Measurements from ENCODE around the gene DYNLRB1.

DYNLRB1 gene

DNA sequence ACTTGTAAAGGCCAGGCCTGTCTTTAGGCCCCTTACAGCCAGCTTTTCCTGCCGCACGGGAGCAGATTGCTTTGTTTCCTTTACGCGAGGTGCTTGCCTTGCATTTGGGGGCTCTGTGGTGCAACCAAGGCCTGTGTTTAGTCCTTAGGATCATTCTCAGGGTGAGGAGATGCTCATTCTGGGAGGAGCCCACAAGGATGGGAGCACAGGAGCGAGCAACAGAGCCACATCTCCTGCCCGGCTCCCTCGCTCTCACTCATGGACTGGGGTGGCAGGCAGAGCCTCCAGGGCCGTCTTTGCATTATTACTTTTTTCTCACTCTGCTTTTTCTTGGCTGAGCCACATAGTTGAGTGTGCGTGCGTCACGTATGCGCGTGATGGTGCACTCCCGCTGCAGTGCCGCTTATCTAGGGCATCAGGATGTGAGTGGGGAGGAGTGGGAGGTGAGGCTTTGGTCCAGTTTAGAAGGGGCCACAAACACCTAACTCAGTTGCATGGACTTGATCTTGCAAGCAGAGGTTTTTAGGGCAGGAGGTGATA is 19.1 kb downstream of the DYNLRB1 start:
- Mint-ChIP-seq H3K27ac (no peak overlapping the region), H3K9me3 (no peaks in the 10 kb centered on the region), H3K4me1 (ENCODE audit: low read depth) (peaks cover 3% of the 10 kb centered on the region), H3K27me3 (ENCODE audit: low read depth) (no peaks in the 10 kb centered on the region), H3K4me3 (no peak overlapping the region), H3K36me3 (ENCODE audit: low read depth) (peaks cover 27% of the 10 kb centered on the region)

DNA sequence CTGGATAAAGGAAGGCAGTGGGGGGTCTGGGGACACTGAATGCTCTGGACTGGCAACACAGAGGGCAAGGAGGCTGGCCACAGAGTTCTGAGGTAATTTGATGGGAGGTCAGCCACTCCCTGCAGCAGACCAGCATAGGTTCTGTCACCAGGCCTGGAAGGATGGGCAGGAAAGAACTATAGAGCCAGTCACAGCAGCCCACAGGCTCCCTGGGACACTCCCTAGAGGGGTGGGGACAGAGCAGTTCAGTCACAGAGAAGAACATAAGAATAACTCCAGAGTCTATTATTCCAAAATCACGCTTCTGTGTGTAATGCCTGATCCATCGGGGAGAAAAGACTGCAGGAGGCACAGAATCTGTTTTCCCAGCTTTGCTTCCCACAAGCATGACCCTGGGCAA is 19.6 kb downstream of the DYNLRB1 start:
- Mint-ChIP-seq H3K27ac (no peak overlapping the region), H3K4me1 (ENCODE audit: low read depth) (peaks cover 4% of the 10 kb centered on the region), H3K27me3 (ENCODE audit: low read depth) (no peaks in the 10 kb centered on the region), H3K36me3 (ENCODE audit: low read depth) (peaks cover 29% of the 10 kb centered on the region), H3K9me3 (no peaks in the 10 kb centered on the region), H3K4me3 (no peak overlapping the region)

DNA sequence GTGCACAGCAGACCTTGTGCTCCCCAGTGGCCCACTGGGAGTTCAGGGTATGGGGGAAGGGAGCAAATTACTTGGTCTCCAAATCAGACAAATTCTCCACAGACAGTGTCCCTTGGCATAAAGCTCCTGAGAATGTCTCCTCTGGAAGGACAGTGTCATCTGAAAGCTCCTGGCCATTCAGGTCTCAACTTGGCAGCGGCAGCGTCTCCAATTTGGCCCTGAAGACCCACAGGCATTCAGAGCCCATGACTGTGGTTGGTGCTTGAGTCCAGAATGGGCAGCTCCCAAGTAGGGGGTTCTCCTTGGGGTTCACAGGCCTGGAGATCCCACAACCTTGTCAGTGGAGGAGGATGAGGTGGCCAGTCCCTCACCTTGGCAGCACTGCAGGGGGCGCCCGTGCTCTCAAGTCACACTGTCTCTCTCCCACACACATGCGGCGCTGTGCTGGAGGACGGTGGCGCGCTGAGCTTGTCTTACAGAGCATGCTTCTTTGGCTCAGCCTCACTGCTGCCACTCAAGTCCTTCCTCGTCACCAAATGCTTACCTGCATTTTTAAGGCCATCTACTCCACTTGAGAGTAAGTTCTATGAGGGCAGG is 20.7 kb downstream of the DYNLRB1 start:
- Mint-ChIP-seq H3K27me3 (ENCODE audit: low read depth) (no peaks in the 10 kb centered on the region), H3K27ac (no peak overlapping the region), H3K36me3 (ENCODE audit: low read depth) (peaks cover 33% of the 10 kb centered on the region), H3K4me1 (ENCODE audit: low read depth) (peaks cover 13% of the 10 kb centered on the region), H3K9me3 (no peaks in the 10 kb centered on the region), H3K4me3 (no peak overlapping the region)

DNA sequence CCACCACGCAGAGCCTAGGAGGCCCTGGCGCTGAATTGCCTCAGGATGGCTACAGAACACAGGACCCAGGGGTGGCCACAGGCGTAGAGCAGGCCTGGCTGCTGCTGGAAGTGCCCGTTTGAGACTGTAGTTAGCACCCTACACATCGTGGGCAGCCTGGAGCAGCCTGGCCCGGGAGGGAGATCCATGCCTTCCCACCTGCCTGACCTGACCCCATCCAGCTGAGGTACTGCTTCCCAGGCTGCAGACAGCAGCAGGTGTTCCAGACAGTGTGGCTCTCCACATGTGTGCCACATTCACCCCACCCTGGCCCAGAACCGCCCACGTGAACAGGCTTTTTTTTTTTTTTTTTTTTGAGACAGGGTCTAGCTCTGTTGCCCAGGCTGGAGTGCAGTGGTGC is 21.4 kb downstream of the DYNLRB1 start:
- H3K4me1 Mint-ChIP-seq (ENCODE audit: low read depth), result peaks cover 13% of the 10 kb centered on the region
- peaks cover 37% of the 10 kb centered on the region for H3K36me3 Mint-ChIP-seq (ENCODE audit: low read depth)
- no peak overlapping the region for H3K4me3 Mint-ChIP-seq
- H3K27ac Mint-ChIP-seq, result no peak overlapping the region
- H3K27me3 Mint-ChIP-seq (ENCODE audit: low read depth), result no peaks in the 10 kb centered on the region
- H3K9me3 Mint-ChIP-seq, result no peaks in the 10 kb centered on the region

DNA sequence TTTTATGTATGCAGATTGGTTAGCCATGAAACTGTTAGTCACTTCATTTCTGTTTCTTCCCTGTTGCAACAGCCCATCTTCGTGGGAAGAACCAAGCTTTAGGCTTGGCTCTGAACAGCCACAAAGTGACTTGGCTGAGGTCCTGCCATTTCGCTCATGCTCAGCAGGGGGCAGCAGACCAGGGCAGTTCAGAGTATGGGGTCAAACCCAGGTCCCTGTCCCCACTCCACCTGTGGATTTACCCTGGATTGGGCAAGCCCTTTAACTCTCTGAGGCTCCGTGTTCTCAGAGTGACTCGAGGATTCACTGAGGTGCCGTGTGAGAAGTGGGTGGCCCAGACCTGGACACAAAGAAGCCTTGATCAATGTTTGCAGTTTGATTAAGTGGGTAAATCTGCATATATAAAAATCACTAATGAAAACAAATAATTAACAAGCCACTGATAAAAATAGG is 22.5 kb downstream of the DYNLRB1 start:
- Mint-ChIP-seq H3K36me3 (ENCODE audit: low read depth) (peaks cover 37% of the 10 kb centered on the region), H3K27ac (no peak overlapping the region), H3K4me1 (ENCODE audit: low read depth) (peaks cover 13% of the 10 kb centered on the region), H3K4me3 (no peak overlapping the region), H3K9me3 (no peaks in the 10 kb centered on the region), H3K27me3 (ENCODE audit: low read depth) (no peaks in the 10 kb centered on the region)

DNA sequence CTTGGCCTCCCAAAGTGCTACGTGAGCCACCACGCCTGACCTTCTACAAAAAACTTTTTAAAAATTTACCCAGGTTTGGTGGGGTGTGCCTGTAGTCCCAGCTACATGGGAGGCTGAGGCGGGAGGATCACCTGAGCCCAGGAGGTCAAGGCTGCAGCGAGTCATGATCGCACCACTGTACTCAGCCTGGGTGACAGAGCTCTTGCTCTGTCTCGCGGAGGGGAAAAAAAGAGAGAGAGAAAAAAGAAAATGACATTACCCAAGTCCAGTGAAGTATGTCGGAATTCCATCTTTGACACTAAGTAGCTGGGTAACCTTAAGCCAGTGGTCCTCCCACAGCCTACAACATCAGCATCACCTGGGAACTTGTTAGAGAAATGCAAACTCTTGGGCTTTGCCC is 23.5 kb downstream of the DYNLRB1 start:
- Mint-ChIP-seq H3K4me3 (no peak overlapping the region), H3K36me3 (ENCODE audit: low read depth) (peaks cover 39% of the 10 kb centered on the region), H3K27ac (no peak overlapping the region), H3K9me3 (no peaks in the 10 kb centered on the region), H3K4me1 (ENCODE audit: low read depth) (peaks cover 19% of the 10 kb centered on the region), H3K27me3 (ENCODE audit: low read depth) (no peaks in the 10 kb centered on the region)

DNA sequence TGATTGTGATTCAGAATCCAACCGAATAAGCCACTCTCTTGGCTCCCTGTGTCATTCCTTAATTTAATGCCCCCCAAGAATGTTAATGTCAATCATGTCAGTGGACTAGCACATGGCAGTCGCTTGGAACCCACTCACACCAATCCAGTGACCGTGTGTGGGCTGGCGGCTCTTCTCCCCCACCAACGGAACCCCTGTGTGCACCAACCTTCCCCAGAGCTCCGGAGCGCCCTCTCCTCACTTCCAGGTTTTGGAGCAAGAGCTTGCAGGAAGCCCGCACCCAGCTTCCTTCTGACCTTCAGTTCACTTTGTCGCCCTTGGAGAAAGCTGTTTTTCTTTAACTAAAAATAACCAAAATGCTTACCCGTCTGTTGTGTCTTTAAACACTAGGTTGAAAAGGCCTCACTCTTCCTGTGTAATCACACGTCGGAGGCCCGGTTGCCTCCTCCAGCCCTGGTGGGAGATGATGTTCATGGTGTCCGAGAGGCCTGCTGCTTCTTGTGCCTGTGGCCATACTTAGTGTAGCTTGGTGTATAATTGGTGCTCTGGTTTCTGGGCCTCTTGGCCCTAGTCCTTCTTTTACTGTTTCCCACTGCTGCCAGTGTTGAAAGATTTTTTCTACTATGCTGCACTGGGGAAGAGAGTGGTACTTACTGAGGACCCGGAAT is 24.5 kb downstream of the DYNLRB1 start:
- no peaks in the 10 kb centered on the region for H3K9me3 Mint-ChIP-seq
- H3K27ac Mint-ChIP-seq, result peak overlapping the region; percentile 87
- H3K4me1 Mint-ChIP-seq (ENCODE audit: low read depth), result peaks cover 20% of the 10 kb centered on the region
- no peaks in the 10 kb centered on the region for H3K27me3 Mint-ChIP-seq (ENCODE audit: low read depth)
- H3K36me3 Mint-ChIP-seq (ENCODE audit: low read depth), result peaks cover 32% of the 10 kb centered on the region
- H3K4me3 Mint-ChIP-seq, result no peak overlapping the region

DNA sequence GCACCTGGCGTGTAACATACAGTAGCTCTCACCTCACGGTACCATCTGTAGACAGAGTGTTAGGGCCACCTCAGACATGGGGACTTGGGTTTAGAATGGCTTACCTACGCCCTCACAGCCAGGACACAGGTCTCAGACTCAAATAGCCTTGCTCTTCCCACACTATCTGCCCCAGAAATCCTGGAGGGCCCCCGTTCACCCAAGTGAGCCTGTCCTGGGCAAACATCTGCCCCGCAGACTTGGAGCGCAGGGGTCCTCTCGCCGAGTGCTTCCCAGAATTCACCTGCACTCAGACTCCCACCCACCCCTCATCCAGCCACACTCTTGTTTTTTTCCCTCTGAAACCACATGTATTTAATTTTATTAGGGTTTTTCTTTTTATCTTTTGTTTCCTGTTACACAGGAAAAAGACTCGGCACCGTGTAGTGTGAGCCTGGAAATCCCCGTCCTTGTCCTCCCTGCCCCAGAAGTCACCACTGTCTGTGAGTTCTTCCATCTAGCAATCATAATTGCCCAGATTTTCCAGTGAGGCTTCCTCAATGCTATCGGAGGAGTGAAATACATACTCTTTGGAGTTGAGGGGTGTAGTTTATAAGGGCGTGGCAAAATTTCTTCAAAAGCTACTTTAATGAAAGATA is 25.2 kb downstream of the DYNLRB1 start:
- no peaks in the 10 kb centered on the region for H3K9me3 Mint-ChIP-seq
- no peaks in the 10 kb centered on the region for H3K27me3 Mint-ChIP-seq (ENCODE audit: low read depth)
- H3K4me3 Mint-ChIP-seq, result peak overlapping the region; percentile 59
- peak overlapping the region; percentile 87 for H3K27ac Mint-ChIP-seq
- peaks cover 30% of the 10 kb centered on the region for H3K36me3 Mint-ChIP-seq (ENCODE audit: low read depth)
- H3K4me1 Mint-ChIP-seq (ENCODE audit: low read depth), result peaks cover 20% of the 10 kb centered on the region

DNA sequence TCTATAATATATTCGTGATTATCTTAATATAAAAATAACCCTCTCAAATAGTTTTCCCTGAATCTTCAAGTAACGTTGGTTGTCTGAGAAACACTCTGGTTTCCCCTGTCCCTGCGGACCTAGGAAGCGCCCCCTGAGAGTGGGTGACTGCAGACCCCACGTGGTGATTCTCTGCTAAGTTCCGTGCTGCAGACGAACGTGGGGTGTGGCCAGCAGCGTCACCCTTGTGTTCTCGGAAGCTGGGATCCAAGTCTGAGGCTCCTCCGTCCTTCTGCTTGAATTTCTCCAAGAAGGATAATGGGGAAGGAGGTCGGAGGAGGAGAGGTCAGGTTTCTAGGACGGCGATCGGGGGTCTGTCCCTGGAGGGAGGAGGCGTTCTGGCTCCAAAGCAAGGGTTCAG is 25.7 kb downstream of the DYNLRB1 start:
- H3K36me3 Mint-ChIP-seq (ENCODE audit: low read depth), result peaks cover 30% of the 10 kb centered on the region
- H3K4me3 Mint-ChIP-seq, result no peak overlapping the region
- no peaks in the 10 kb centered on the region for H3K27me3 Mint-ChIP-seq (ENCODE audit: low read depth)
- no peaks in the 10 kb centered on the region for H3K9me3 Mint-ChIP-seq
- H3K4me1 Mint-ChIP-seq (ENCODE audit: low read depth), result peaks cover 20% of the 10 kb centered on the region
- H3K27ac Mint-ChIP-seq, result no peak overlapping the region

DNA sequence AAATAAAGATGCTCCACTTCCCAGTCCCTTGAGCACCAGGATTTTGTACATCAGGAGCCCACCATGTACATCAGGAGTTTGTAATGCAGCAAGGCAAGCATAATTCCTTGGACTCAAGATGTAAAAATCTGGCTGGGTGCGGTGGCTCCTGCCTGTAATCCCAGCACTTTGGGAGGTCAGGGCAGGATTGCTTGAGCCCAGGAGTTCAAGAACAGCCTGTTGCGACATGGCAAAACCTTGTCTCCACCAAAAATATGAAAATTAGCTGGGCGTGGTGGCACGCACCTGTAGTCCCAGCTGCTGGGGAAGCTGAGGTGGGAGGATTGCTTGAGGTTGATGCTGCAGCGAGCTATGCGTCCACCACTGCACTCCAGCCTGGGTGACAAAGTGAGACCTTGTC is 26.2 kb downstream of the DYNLRB1 start:
- Mint-ChIP-seq H3K27me3 (ENCODE audit: low read depth) (no peaks in the 10 kb centered on the region), H3K4me1 (ENCODE audit: low read depth) (peaks cover 17% of the 10 kb centered on the region), H3K36me3 (ENCODE audit: low read depth) (peaks cover 25% of the 10 kb centered on the region), H3K4me3 (no peak overlapping the region), H3K9me3 (no peaks in the 10 kb centered on the region), H3K27ac (no peak overlapping the region)

DNA sequence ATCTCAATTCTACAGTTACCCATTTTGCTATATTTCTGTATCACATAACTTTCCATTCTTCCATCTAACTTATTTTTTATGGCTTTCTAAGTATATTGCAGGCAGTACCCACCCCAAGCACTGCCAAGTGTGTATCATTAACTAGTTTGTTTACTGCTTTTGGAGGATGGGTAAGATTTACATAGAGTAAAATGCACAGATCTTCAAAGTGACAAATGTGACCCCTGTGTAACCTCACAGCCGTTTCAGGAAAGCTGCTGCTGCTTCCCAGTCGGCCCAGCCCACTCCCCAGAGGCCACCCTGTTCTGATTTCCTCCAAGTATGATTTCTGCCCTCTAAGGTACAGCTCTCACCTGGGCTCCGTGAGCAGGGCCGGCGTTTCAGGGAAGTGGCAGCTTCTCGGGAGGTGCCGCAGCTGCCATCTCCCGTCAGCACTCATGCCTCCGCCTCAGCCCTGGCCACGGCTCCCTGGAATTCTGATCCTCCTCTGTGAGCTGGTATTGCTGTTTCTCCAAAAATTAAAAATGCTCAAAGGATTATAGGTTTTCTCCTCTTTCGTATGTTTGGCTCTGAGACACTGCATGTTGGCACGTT is 27.3 kb downstream of the DYNLRB1 start:
- Mint-ChIP-seq H3K4me3 (no peak overlapping the region), H3K27ac (no peak overlapping the region), H3K4me1 (ENCODE audit: low read depth) (peaks cover 17% of the 10 kb centered on the region), H3K36me3 (ENCODE audit: low read depth) (peaks cover 25% of the 10 kb centered on the region), H3K27me3 (ENCODE audit: low read depth) (no peaks in the 10 kb centered on the region), H3K9me3 (no peaks in the 10 kb centered on the region)

DNA sequence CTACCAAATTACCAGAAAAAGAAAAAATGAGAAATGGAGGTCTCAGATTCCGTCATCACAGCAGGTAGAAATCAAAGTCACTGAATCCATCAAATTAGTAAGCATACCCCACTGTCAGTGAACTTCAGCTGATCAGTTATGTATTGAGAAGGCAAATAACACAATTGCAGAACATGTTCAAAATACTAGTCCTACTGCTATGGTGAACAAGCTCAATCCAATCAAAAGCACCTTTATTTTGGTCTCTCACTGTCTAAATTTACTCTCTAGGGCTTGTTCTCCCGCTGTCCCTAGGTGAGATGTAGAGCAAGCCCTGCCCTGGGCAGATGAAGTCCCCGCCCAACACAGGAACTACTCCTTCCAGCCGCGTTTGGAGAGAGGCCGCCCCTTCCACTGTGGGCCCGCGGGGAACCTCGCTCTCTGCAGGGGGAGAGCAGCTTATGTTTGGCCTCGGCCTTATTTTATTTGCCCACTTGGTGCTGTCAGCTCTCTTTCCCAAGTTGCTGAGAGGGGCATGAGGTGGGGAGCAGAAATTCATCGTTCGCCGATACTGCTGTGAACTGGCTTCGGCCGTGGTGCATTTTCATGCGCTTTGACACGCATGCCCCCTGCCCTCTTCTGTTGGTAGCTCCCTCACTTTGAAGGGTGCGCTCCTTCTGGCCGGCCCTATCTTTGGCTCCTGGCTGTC is 28.0 kb downstream of the DYNLRB1 start:
- peaks cover 24% of the 10 kb centered on the region for H3K36me3 Mint-ChIP-seq (ENCODE audit: low read depth)
- no peak overlapping the region for H3K27ac Mint-ChIP-seq
- H3K4me1 Mint-ChIP-seq (ENCODE audit: low read depth), result peaks cover 17% of the 10 kb centered on the region
- H3K27me3 Mint-ChIP-seq (ENCODE audit: low read depth), result no peaks in the 10 kb centered on the region
- peak overlapping the region; percentile 44 for H3K4me3 Mint-ChIP-seq
- H3K9me3 Mint-ChIP-seq, result no peaks in the 10 kb centered on the region

DNA sequence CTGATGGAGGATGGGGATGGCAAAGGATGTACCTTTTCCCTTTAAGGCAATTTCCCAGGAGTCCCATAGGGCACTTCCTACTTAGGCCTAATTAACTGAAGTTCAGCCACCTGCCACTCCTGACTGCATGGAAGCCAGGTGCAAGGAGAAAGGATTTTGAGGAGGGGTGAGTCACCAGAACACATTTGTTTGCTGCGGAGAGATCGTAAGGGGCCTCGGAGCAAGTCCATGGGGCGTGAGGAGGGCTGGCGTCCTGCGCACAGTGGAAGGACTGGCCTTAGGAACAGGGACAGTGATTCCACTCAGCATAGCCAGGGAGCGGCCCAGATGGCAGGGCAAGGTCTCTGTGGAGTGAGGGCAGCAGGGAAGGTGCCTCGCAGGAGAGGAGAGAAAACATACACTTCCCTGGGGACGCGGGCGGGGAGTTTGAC is 30.5 kb downstream of the DYNLRB1 start:
- Mint-ChIP-seq H3K27me3 (ENCODE audit: low read depth) (no peaks in the 10 kb centered on the region), H3K4me3 (no peak overlapping the region), H3K36me3 (ENCODE audit: low read depth) (peaks cover 10% of the 10 kb centered on the region), H3K4me1 (ENCODE audit: low read depth) (peaks cover 7% of the 10 kb centered on the region), H3K9me3 (no peaks in the 10 kb centered on the region), H3K27ac (no peak overlapping the region)

DNA sequence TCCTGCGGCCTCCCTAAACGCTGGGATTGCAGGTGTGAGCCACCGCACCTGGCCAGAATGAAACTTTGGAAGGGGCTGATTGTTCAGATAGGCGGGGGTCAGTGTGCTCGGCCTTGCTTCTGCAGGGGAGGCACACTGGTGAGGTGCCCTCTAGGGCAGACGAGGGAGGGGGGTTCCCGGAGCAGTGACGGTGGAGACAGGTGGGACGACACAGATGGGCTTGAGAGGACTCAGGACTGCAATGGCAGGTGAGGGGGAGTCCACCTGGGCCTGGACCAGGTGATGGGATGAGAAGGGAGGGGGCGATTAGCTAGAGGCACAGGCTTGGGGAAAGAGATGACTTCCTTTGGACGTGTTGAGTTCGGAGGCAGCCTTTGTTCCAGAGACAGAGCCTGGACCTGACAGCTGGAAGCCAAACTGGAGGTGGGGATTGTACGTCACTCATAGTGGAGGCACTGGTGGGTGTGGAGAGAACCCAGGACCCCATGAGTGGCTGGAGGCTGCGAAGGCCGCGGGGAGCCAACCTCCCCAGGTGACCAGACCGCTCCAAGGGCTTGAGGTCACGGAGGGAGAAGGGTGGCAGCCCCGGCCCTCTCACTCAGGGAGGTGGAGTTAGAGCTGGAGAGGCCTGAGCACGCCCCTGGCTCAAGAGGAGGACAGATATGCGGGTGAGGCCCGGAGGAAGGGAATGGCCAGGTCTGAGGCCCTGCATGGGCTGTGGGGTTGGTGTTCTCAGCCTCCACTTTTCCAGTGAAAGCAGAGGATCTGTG is 31.8 kb downstream of the DYNLRB1 start:
- H3K27me3 Mint-ChIP-seq (ENCODE audit: low read depth), result no peaks in the 10 kb centered on the region
- peaks cover 5% of the 10 kb centered on the region for H3K36me3 Mint-ChIP-seq (ENCODE audit: low read depth)
- no peaks in the 10 kb centered on the region for H3K9me3 Mint-ChIP-seq
- no peak overlapping the region for H3K27ac Mint-ChIP-seq
- peaks cover 7% of the 10 kb centered on the region for H3K4me1 Mint-ChIP-seq (ENCODE audit: low read depth)
- no peak overlapping the region for H3K4me3 Mint-ChIP-seq
